GM21529 (cell line): ENCODE measurements around the gene OGFOD2.
"Not testable (repeated sequence)": the region's sequence is repeated elsewhere in the genome, so short reads cannot be mapped to it uniquely, and the experiment has no call there.

Source experiments
- ATAC-seq: cut with Tn5 transposase; IDR thresholded peaks from one replicate; pipeline ENCODE4 v1.9.1; 2021; ENCODE audit not compliant: unreplicated experiment

Gene OGFOD2

GRCh38 chr12:123001464-123001863, 26.4 kb downstream of the OGFOD2 start:
- no peak for ATAC-seq

- ATAC-seq = no peak
Observed at GRCh38 chr12:123003257-123003656, 28.2 kb downstream of the OGFOD2 start.

- ATAC-seq = no peak
Observed at GRCh38 chr12:123004287-123004686, 29.2 kb downstream of the OGFOD2 start.

- no peak for ATAC-seq
Observed at GRCh38 chr12:123005081-123005626, 30.1 kb downstream of the OGFOD2 start.

- no peak for ATAC-seq
Observed at GRCh38 chr12:123006977-123007376, 31.9 kb downstream of the OGFOD2 start.

GRCh38 chr12:123010110-123010509, 35.1 kb downstream of the OGFOD2 start:
- no peak for ATAC-seq

- ATAC-seq = no peak
Observed at GRCh38 chr12:123010681-123011080, 35.6 kb downstream of the OGFOD2 start.

- no peak for ATAC-seq
Observed at GRCh38 chr12:123011701-123012100, 36.7 kb downstream of the OGFOD2 start.

GRCh38 chr12:123013185-123014095, 38.4 kb downstream of the OGFOD2 start:
- no peak for ATAC-seq

- ATAC-seq = not testable (repeated sequence)
Observed at GRCh38 chr12:123014473-123014872, 39.4 kb downstream of the OGFOD2 start.

- ATAC-seq = no peak
Observed at GRCh38 chr12:123017753-123018152, 42.7 kb downstream of the OGFOD2 start.

- no peak for ATAC-seq
Observed at GRCh38 chr12:123019841-123020138, 44.7 kb downstream of the OGFOD2 start.

GRCh38 chr12:123021688-123022604, 46.9 kb downstream of the OGFOD2 start:
- ATAC-seq = no peak

GRCh38 chr12:123022846-123023245, 47.8 kb downstream of the OGFOD2 start:
- ATAC-seq = no peak

- no peak for ATAC-seq
Observed at GRCh38 chr12:123024819-123025391, 49.9 kb downstream of the OGFOD2 start.

- no peak for ATAC-seq
Observed at GRCh38 chr12:123026094-123026853, 51.2 kb downstream of the OGFOD2 start.

GRCh38 chr12:123027726-123028445, 52.8 kb downstream of the OGFOD2 start:
- no peak for ATAC-seq

GRCh38 chr12:123028475-123028874, 53.4 kb downstream of the OGFOD2 start:
- ATAC-seq = no peak

- no peak for ATAC-seq
Observed at GRCh38 chr12:123029550-123029949, 54.5 kb downstream of the OGFOD2 start.
